ENCODE data around the gene KDM4B. TPM values are rescaled to one million over a fixed set of nuclear protein-coding genes. Genes with fewer than 3 reads are reported as not detected.

The KDM4B gene
- total RNA-seq, 2 donors from 2014 or later, result 27.8 to 38.5 TPM

DNA sequence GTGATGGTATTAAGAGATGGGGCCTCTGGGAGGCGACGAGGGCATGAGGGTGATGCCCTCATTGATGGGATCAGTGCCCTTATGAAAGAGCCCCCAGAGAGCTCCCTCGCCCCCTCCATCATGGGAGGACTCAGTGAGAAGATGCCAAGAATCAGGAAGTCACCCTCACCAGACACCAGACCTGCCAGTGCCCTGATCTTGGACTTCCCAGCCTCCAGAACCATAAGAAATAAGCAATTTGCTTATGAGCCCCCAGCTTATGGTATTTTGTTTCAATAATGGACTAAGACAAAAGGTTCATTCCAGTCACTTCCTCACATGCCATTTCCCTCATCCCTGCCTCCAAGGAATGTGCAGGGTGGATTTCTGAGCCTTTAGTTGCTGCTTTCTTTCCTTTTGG, 129.7 kb downstream of the KDM4B start:
- Mint-ChIP-seq H3K27ac (no peak overlapping the region), H3K4me3 (no peak overlapping the region), H3K4me1 (no peaks in the 10 kb centered on the region), H3K9me3 (peaks cover 33% of the 10 kb centered on the region), H3K27me3 (ENCODE audit: insufficient read depth) (no peaks in the 10 kb centered on the region), H3K36me3 (ENCODE audit: low read depth) (peaks cover 46% of the 10 kb centered on the region)
- DNase-seq, result no peak
- no peak overlapping the region for H3K9ac ChIP-seq (ENCODE audit: extremely low read depth, low read length, poor library complexity, severe bottlenecking)
- no peak overlapping the region for H3K4me3 ChIP-seq (ENCODE audit: low read length)
- 91 to 100% methylated on average over 3 of the region's 3 CpGs for WGBS, 2 experiments (ENCODE audit: insufficient coverage in 1 of 2, insufficient read length in 1 of 2)
- H3K27ac ChIP-seq (ENCODE audit: low read depth, low read length), result no peak overlapping the region
- TF ChIP-seq, protein P1, sequence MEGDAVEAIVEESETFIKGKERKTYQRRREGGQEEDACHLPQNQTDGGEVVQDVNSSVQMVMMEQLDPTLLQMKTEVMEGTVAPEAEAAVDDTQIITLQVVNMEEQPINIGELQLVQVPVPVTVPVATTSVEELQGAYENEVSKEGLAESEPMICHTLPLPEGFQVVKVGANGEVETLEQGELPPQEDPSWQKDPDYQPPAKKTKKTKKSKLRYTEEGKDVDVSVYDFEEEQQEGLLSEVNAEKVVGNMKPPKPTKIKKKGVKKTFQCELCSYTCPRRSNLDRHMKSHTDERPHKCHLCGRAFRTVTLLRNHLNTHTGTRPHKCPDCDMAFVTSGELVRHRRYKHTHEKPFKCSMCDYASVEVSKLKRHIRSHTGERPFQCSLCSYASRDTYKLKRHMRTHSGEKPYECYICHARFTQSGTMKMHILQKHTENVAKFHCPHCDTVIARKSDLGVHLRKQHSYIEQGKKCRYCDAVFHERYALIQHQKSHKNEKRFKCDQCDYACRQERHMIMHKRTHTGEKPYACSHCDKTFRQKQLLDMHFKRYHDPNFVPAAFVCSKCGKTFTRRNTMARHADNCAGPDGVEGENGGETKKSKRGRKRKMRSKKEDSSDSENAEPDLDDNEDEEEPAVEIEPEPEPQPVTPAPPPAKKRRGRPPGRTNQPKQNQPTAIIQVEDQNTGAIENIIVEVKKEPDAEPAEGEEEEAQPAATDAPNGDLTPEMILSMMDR (conservative IDR thresholded peaks at IDR 0.05), result no peak
- no peaks in the 10 kb centered on the region for H3K4me1 ChIP-seq (ENCODE audit: control insufficient read depth, insufficient read depth, low read length)
- H3K9me3 ChIP-seq (ENCODE audit: control insufficient read depth, low read length), result peaks cover 24% of the 10 kb centered on the region
- no peaks in the 10 kb centered on the region for H3K27me3 ChIP-seq (ENCODE audit: control insufficient read depth, insufficient read depth, low read length, poor library complexity, severe bottlenecking)
- H3K36me3 ChIP-seq (ENCODE audit: control insufficient read depth, insufficient read depth, low read length), result peaks cover 25% of the 10 kb centered on the region

DNA sequence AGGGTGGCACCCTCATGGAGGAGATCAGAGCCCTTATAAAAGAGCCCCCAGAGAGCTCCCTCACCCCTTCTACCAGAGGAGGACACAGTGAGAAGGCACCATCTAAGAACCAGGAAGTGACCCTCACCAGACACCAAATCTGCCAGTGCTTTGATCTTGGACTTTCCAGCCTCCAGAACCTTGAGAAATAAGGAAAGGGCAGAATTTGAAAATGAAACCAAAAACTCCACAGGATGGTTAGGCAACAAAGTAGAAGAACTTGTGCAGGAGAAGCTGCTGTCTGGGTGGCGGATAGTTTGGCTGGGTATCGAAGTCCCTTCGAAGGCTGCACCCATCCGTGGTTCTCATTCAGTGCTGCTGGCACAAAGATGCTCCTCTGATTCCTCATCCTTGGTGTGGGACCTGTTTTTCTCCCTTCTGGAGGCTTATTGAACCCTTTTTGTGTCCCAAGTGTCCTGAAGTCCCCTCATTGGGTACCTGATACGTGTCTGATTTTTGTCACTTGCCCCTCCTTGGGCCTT, 130.8 kb downstream of the KDM4B start:
- H3K4me3 ChIP-seq (ENCODE audit: low read length), result no peak overlapping the region
- H3K4me1 ChIP-seq (ENCODE audit: control insufficient read depth, insufficient read depth, low read length), result no peaks in the 10 kb centered on the region
- no peak overlapping the region for H3K9ac ChIP-seq (ENCODE audit: extremely low read depth, low read length, poor library complexity, severe bottlenecking)
- WGBS, 2 experiments (ENCODE audit: insufficient coverage in 1 of 2, insufficient read length in 1 of 2), result 95 to 100% methylated on average over 5 of the region's 5 CpGs
- H3K27me3 ChIP-seq (ENCODE audit: control insufficient read depth, insufficient read depth, low read length, poor library complexity, severe bottlenecking), result no peaks in the 10 kb centered on the region
- peaks cover 33% of the 10 kb centered on the region for H3K9me3 Mint-ChIP-seq
- no peak overlapping the region for H3K27ac Mint-ChIP-seq
- TF ChIP-seq, protein P1 (conservative IDR thresholded peaks at IDR 0.05), result no peak
- H3K27ac ChIP-seq (ENCODE audit: low read depth, low read length), result no peak overlapping the region
- H3K4me1 Mint-ChIP-seq, result no peaks in the 10 kb centered on the region
- peaks cover 25% of the 10 kb centered on the region for H3K36me3 ChIP-seq (ENCODE audit: control insufficient read depth, insufficient read depth, low read length)
- peaks cover 46% of the 10 kb centered on the region for H3K36me3 Mint-ChIP-seq (ENCODE audit: low read depth)
- DNase-seq, result no peak
- H3K4me3 Mint-ChIP-seq, result no peak overlapping the region
- peaks cover 24% of the 10 kb centered on the region for H3K9me3 ChIP-seq (ENCODE audit: control insufficient read depth, low read length)
- no peaks in the 10 kb centered on the region for H3K27me3 Mint-ChIP-seq (ENCODE audit: insufficient read depth)

DNA sequence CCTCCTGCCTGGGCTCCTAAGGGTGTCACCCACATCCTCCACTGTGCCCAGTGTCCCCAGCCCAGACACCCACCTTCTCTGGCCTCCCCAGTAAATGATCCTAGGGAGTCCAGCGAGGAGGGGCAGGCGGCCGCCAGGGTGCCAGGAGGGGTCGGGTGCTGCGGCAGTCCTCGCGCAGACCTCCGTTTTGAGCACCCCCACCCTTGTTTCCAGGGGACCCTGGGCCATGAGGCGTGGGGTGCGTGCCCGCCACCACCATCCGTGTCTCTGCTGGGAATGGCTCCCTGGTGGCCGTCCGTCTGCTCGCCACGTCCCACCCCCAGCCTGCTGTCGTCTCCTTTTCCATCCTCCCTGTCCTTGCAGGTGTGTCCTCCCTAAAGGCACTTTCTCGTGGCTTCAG, 133.0 kb downstream of the KDM4B start:
- TF ChIP-seq, protein P1 (conservative IDR thresholded peaks at IDR 0.05), result no peak
- Mint-ChIP-seq H3K27me3 (ENCODE audit: insufficient read depth) (no peaks in the 10 kb centered on the region), H3K36me3 (ENCODE audit: low read depth) (peaks cover 49% of the 10 kb centered on the region), H3K9me3 (peaks cover 33% of the 10 kb centered on the region), H3K4me1 (no peaks in the 10 kb centered on the region), H3K4me3 (no peak overlapping the region), H3K27ac (no peak overlapping the region)
- peaks cover 24% of the 10 kb centered on the region for H3K9me3 ChIP-seq (ENCODE audit: control insufficient read depth, low read length)
- no peak for DNase-seq
- no peak overlapping the region for H3K27ac ChIP-seq (ENCODE audit: low read depth, low read length)
- H3K9ac ChIP-seq (ENCODE audit: extremely low read depth, low read length, poor library complexity, severe bottlenecking), result no peak overlapping the region
- no peaks in the 10 kb centered on the region for H3K4me1 ChIP-seq (ENCODE audit: control insufficient read depth, insufficient read depth, low read length)
- H3K27me3 ChIP-seq (ENCODE audit: control insufficient read depth, insufficient read depth, low read length, poor library complexity, severe bottlenecking), result no peaks in the 10 kb centered on the region
- WGBS, 2 experiments (ENCODE audit: insufficient coverage in 1 of 2, insufficient read length in 1 of 2), result 96 to 97% methylated on average over 15 to 18 of the region's 18 CpGs
- no peak overlapping the region for H3K4me3 ChIP-seq (ENCODE audit: low read length)
- peaks cover 33% of the 10 kb centered on the region for H3K36me3 ChIP-seq (ENCODE audit: control insufficient read depth, insufficient read depth, low read length)
